Subcutaneous adipose tissue (tissue), 4 donors: ENCODE measurements around the gene SEC23A. TPM values are rescaled to one million over a fixed set of nuclear protein-coding genes. Genes with fewer than 3 reads are reported as not detected.

Source experiments
- CTCF ChIP-seq: fragments of 450-650 bp; IDR thresholded peaks from one replicate; pipeline ENCODE4 v1.5.1; 2016; ENCODE audit warnings: low read depth, mild to moderate bottlenecking, control low read depth, antibody characterized with exemption, moderate library complexity
- total RNA-seq, 4 donors: library from RNA; depleted of rRNA; stranded (reverse); fragments of >200 nt; gene quantifications; one replicate each; pipeline ENCODE4 v1.1.0, GENCODE V29; 2016

The SEC23A gene
- total RNA-seq, 4 donors from 2014 or later = 90.8 to 154 (median 97.7) TPM

GRCh38 chr14:39025810-39026627, 77.0 kb downstream of the SEC23A start:
- no peak for TF ChIP-seq CTCF

- TF ChIP-seq CTCF = no peak
Observed at GRCh38 chr14:39025250-39025809, 77.7 kb downstream of the SEC23A start.

- TF ChIP-seq CTCF = no peak
Observed at GRCh38 chr14:39023939-39024871, 78.8 kb downstream of the SEC23A start.

GRCh38 chr14:39016733-39017095, 86.3 kb downstream of the SEC23A start:
- TF ChIP-seq CTCF = no peak

- no peak for TF ChIP-seq CTCF
Observed at GRCh38 chr14:39015964-39016577, 87.0 kb downstream of the SEC23A start.

- TF ChIP-seq CTCF = no peak
Observed at GRCh38 chr14:39015360-39015961, 87.6 kb downstream of the SEC23A start.
